ENCODE results near the gene AMZ1.

Gene AMZ1

DNA sequence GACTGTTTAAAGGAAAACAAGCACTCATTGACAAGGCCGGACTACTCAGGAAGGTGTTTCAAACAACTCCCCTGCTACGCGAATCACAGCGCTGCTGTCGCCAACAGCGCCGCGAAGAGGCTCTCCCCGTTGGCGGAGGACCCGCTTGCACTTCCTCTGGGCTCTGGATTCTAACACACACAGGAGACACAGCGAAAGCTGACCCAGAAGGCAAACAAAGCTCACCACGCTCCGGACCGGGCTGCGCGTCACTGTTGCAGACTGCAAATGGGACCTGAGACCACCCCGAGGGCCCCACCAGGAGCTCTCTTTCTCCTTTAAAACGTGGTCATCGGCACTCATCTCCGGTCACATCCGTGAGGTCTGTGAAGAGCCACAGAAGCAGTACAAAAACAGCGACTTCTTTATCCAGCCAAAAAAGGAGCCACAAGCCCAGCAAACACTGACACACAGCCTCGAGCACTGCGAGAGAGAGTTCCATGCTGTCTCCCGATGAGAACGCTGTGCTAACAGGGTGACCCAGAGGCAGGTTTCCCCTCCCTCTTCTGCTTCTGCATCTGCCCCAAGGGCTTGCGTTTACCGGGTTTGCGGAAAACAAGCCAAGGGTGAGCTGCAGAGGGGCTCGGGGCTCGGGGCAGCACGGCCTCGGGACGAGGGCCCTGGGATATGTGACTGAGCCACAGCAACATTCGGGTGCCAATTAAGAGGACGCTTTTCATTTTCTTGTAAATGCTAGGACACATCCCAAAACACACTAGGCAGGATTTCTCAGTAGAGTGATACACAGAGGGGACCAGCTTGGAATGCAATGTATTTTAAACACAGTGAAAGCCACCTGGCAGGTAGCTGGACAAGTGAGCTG is 41.3 kb downstream of the AMZ1 start:
- TF ChIP-seq, protein P1, sequence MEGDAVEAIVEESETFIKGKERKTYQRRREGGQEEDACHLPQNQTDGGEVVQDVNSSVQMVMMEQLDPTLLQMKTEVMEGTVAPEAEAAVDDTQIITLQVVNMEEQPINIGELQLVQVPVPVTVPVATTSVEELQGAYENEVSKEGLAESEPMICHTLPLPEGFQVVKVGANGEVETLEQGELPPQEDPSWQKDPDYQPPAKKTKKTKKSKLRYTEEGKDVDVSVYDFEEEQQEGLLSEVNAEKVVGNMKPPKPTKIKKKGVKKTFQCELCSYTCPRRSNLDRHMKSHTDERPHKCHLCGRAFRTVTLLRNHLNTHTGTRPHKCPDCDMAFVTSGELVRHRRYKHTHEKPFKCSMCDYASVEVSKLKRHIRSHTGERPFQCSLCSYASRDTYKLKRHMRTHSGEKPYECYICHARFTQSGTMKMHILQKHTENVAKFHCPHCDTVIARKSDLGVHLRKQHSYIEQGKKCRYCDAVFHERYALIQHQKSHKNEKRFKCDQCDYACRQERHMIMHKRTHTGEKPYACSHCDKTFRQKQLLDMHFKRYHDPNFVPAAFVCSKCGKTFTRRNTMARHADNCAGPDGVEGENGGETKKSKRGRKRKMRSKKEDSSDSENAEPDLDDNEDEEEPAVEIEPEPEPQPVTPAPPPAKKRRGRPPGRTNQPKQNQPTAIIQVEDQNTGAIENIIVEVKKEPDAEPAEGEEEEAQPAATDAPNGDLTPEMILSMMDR (IDR thresholded peaks at IDR 0.05; ENCODE audit: extremely low read depth, missing control alignments): no peak
- no peak for DNase-seq (ENCODE audit: low spot score)

DNA sequence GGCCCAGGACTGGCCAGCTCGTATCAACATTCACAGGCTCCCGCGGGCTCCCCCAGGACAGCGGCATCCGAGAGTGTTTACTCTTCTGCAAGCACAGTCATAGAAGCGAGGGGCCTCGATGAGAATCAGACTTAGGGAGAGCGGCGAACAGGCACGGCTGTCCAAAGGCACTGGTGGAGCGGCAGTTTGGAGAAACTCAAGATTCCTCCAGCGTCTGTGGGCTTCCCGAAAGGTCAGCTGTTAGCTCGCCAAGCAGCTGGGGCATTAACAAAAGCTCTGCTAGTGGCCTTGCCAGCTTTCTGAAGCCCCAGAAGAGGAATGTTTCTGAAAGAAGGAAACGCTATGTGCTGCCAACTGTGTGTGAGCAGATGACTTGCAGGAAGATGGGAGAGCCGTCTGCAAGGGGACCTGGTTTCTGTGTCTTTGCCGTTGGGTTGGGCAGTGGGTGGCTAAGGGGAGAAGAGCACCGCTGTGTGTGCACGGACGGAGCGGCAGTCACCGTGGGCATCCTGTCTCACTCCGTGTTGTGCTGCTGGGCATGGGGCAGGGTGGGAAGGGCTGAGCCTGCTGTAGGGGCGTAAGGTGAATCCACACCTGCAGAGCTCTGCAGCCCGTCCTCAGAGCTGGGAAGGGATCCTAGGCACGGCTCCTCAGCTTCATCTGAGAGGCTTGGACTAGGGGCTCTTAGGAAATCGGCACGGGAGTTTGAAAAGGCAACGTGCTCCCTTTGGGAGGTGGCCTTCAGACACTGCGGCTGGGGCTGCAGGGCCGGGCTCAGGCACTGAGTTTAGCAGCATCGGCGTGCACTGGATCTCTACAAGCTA is 42.1 kb downstream of the AMZ1 start:
- TF ChIP-seq, protein P1 (IDR thresholded peaks at IDR 0.05; ENCODE audit: extremely low read depth, missing control alignments): no peak
- no peak for DNase-seq (ENCODE audit: low spot score)

DNA sequence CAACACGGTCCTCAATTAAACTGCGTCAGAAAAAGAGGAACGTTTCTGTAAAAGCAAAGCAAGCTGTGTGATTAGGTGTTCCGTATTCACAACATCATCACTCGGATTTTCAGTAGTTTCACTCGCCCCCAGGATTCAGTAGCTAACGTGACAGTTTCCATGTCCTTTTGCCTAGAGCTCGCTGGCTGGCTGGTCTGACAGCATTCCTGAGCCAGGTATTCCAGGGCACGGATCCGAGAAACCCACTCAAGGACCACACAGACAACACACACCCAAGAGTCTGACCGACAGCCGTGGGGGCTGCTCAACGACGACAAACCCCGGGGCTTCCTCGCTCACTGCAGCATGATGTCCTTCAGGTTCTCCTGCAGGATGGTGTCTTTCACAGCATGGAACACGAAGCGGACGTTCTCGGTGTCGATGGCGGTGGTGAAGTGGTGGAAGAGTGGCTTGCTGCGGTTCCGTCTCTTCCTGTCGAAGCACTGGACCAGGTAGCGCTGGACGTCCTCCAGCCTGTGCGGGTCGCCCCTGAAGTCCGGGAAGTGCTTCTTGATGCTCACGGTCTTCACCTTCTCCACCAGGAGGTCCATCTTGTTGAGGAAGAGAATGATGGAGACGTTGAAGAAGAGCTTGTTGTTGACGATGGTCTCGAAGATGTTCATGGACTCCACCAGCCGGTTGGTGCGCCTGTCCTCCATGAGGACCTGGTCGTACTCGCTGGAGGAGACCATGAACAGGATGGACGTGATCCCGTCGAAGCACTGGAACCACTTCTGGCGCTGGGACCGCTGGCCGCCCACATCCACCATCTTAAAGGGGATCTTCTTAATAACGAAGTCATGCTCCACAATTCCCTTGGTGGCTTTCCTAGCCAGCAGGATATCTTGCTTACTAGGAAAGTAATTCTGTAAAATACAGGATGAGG is 43.1 kb downstream of the AMZ1 start:
- TF ChIP-seq, protein P1 (IDR thresholded peaks at IDR 0.05; ENCODE audit: extremely low read depth, missing control alignments): no peak
- DNase-seq (ENCODE audit: low spot score): no peak

DNA sequence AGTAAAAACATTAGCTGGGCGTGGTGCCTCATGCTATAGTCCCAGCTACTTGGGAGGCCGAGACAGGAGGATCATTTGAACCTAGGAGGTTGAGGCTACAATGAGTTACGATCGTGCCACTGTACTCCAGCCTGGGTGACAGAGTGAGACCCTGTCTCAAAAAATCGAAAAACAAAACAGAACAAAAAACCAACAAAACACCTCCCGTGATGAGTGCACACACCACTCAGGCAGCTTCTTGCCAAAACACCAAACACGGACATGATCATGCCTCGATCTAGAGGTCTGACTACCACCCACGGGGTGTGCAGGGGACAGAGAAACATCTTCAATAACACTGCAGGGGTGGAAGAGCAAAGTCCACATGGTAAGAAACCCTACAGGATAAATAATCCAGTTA is 44.4 kb downstream of the AMZ1 start:
- TF ChIP-seq, protein P1 (IDR thresholded peaks at IDR 0.05; ENCODE audit: extremely low read depth, missing control alignments): no peak
- DNase-seq (ENCODE audit: low spot score): no peak

DNA sequence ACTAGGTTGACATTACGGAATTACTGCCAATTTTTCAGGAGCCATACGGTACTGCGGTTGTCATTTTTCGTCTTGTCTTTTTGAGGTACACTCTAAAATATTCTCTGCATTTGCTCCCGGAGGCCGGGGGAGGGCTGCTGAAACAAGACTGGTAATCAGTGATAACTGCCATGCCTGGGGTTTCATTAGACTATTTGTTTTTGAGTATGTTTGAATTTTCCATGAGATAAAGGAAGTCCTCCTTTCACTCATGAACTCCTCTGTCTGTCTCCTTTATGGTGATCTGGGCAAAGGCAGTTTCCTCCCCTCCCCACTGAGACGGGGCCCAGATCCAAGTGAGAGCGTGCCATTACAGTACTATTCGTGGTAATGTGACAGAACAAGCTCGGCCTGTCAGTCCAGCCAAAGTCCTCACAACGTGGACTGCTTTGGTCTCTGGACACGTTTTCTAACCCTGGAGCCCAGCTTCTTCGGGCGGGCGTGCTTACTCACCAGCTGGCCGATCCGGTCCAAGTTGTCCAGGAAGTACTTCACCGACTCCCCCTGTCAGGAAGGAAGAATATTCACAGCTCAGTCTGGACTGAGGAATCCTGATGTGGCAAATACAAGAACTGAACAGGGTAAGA is 45.1 kb downstream of the AMZ1 start:
- TF ChIP-seq, protein P1 (IDR thresholded peaks at IDR 0.05; ENCODE audit: extremely low read depth, missing control alignments): no peak
- no peak for DNase-seq (ENCODE audit: low spot score)

DNA sequence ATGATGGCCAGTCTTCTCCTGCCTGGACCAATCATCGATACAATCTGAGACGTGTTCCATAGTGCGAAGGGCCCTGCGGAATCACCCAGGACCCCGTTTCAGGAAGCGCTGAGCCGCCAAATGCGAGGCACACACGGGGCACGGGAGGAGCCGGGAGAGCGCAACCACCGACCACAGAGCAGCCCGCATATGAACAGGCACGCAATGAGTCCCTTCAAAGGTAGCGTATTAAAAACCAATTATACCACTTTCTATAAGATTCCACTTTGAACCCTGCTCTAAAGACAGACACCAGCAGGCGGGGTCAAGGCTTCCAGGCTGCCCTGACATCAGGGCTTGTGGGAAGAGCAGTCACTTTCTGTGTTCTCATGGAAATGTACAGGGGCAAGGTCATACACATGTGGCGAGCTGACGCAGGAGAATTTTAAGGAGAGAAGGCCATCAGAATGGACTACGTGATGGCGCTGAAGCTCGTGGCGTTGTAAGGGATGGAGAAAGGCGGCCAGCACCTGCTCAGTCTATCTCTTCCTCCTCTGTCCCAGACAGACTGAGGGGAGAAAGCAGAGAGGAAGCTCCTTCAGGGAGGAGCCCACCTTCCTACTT is 46.2 kb downstream of the AMZ1 start:
- TF ChIP-seq, protein P1 (IDR thresholded peaks at IDR 0.05; ENCODE audit: extremely low read depth, missing control alignments): no peak
- DNase-seq (ENCODE audit: low spot score): no peak
